Omental fat pad (tissue), 4 donors: Measurements from ENCODE around the gene DOK6. TPM values are rescaled to one million over a fixed set of nuclear protein-coding genes. Genes with fewer than 3 reads are reported as not detected.

ENCODE experiments used
- ATAC-seq: fragments of 150-250 bp; one replicate; pipeline ENCODE4 v1.9.1; 2016; ENCODE audit warnings: mild to moderate bottlenecking, moderate library complexity; ENCODE audit not compliant: low FRiP score
- DNase-seq: peaks from one replicate; pipeline ENCODE4 v3.0.0-alpha.2; 2019; ENCODE audit warnings: low spot score
- total RNA-seq, 4 donors: library from RNA; depleted of rRNA; stranded (reverse); fragments of >200 nt; gene quantifications; one replicate each; pipeline ENCODE4 v1.1.0, GENCODE V29; 2016
- TF ChIP-seq, protein P1 (sequence below), 3 donors: fragments of 450-650 bp; IDR thresholded peaks; one replicate each; pipeline ENCODE4 v1.5.1; 2016 to 2017; ENCODE audit warnings: antibody characterized with exemption in 3 of 3, mild to moderate bottlenecking in 3 of 3, moderate library complexity in 2 of 3

DOK6 gene
- total RNA-seq, 4 donors from 2014 or later: 0.19 to 2.7 (median 1.5) TPM

DNA sequence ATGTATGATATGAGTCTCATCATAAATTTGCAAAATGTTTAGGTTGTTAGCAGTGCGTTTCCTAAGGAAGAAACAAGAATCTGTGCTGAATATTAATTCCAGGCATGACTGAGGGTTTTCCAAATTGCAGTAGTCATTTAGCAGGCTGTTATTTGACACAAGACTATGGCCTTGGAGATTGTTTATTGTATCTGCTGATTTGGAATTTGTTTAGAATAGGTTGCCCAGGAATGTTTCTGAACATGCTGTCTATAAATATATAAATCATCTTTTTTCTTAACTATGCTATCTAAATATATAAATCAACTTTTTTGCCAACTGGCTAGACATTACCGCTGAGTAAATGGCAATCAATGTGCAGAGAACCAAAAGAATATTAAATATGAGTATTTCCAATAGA lies 90.9 kb downstream of the DOK6 start:
- TF ChIP-seq, protein P1, sequence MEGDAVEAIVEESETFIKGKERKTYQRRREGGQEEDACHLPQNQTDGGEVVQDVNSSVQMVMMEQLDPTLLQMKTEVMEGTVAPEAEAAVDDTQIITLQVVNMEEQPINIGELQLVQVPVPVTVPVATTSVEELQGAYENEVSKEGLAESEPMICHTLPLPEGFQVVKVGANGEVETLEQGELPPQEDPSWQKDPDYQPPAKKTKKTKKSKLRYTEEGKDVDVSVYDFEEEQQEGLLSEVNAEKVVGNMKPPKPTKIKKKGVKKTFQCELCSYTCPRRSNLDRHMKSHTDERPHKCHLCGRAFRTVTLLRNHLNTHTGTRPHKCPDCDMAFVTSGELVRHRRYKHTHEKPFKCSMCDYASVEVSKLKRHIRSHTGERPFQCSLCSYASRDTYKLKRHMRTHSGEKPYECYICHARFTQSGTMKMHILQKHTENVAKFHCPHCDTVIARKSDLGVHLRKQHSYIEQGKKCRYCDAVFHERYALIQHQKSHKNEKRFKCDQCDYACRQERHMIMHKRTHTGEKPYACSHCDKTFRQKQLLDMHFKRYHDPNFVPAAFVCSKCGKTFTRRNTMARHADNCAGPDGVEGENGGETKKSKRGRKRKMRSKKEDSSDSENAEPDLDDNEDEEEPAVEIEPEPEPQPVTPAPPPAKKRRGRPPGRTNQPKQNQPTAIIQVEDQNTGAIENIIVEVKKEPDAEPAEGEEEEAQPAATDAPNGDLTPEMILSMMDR (IDR thresholded peaks at IDR 0.05): no peak
- DNase-seq (no peak), ATAC-seq (no peak)

DNA sequence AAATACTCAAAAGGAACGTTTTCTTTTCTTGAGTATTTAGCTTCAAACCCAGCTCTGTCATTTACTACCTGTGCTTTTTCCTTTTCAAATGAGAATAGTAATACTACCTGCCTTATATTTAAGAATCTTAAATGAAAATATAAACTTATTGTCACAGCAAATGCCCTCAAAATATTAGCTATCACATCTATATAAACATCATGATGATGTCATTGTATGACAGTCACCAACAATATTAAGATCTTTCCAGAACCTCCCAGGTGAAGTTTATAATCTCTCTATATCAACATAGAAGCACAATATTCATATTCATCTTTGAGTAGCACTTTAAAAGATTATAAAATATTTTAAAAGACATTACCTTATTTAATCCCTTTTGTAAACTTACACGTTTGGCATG lies 92.2 kb downstream of the DOK6 start:
- no peak for DNase-seq
- ATAC-seq: no peak
- TF ChIP-seq, protein P1 (IDR thresholded peaks at IDR 0.05): no peak

DNA sequence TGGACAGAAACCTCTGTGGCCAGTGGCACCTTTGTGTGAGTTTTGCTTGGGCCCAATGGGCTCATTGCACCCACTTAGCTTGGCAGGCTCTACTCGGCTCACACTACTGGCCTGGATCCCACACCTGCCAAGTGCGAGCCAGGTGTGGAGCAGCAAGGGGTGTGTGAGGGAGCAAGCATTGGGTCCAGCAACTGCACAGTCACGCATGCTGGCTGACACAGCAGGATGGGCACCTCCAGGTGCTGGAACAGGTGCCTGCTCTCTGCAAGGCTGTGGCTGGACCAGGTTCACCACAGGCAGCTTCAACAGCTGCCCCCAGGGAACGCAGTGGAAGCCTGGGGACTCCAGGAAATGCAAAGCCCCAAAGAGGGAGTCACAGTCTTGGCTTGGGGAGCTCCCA lies 94.2 kb downstream of the DOK6 start:
- TF ChIP-seq, protein P1 (IDR thresholded peaks at IDR 0.05): no peak
- no peak for ATAC-seq
- no peak for DNase-seq

DNA sequence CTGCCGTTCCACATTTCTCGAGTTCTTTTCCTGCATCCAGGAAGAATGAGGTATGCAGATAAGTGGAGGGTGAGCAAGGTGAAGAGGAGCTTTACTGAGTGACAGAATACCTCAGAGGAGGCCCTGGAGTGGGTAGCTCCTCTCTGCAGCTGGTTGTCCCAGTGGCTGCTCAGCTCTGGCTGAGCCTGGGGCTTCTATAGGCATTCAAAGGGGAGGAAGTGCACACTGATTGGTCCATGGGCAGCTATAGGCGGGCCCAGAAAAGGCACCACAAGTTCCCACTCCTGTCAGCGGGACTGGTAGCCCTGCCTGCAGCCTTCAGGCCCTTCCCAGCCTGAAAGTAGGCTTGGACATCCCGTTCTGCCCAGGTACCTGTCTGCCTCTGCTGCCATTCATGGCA lies 94.7 kb downstream of the DOK6 start:
- ATAC-seq: no peak
- no peak for DNase-seq
- TF ChIP-seq, protein P1 (IDR thresholded peaks at IDR 0.05): no peak

DNA sequence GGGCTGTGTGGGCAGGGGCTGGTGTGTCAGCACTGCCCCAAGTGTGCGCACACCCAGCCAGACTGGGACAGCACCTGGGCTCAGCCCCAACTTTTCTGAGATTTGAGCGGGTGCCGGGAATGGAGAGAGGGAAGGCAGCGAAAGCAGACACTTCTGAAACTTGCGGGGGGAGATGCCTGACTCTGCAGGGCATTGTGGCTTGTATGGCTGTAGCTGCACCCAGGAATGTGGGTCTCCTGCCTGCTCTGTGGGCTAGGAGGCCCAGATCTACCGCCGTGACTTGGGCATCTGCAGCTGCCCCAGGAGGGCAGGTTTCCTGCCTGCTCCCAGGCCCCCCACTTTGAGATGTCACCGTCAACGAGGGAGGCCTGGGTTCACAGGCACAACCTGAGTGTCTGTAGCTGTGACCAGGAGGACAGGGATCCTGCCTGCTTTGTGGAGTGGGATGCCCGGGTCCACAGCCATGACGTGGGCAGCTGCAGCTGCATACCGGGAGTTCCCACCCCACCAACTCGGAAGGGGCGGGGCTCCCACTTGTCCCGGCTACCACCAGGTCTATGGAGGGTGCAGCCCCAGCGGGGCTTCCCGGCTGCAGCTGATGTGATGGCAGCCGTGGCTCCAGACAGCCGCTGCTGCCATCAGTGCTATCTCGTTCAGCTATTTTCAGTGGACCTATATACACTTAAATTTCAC lies 95.3 kb downstream of the DOK6 start:
- DNase-seq (no peak), ATAC-seq (no peak)
- TF ChIP-seq, protein P1 (IDR thresholded peaks at IDR 0.05): no peak

DNA sequence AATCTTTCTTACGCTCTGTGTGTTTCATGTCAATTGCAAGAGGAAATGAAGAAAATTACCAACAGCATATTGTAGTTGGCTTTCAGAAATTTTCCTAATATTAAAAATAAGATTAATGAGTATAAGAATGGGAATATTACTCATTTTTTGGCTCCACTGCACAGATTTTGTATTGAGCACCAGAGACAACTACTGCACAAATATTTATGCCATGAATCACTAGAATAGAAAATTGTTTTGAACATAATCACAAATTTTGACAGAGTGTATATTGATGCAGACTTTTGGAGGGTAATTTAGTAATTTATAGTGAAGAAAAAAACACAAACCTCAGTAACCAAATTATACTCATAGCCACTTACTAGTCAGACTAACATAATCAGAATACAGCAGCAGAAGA lies 118.3 kb downstream of the DOK6 start:
- TF ChIP-seq, protein P1 (IDR thresholded peaks at IDR 0.05): no peak
- DNase-seq (no peak), ATAC-seq (peak; percentile 71)

DNA sequence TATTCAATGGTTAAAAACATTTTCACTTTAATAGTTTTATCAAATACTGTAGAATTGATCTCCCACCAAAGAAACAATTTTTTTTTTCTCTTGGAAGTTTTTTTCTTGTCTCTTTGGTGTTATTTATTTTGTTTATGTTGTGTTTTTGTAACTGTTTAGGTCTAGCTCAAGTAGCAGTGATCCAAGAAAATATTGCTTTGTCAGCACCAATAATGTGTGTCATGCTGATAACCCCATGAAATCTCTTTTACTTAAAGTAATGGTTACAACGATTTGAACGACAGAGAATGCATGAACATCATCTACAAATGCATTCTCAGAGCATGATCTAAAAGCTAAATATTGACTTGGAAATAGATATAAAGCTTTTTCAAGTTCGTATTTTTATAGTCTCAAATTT lies 122.9 kb downstream of the DOK6 start:
- DNase-seq (no peak), ATAC-seq (no peak)
- TF ChIP-seq, protein P1 (IDR thresholded peaks at IDR 0.05): no peak
